Esophagus muscularis mucosa (tissue), 3 donors: Measurements from ENCODE around the gene VPS13D.

Experiments
- POLR2A ChIP-seq: fragments of 450-650 bp; IDR thresholded peaks from one replicate; pipeline ENCODE4 v1.6.1; 2017; ENCODE audit warnings: antibody characterized with exemption, moderate library complexity, mild to moderate bottlenecking, low read depth
- TF ChIP-seq, protein P1 (sequence below), 3 experiments: fragments of 200-600 bp in 2 of 3; fragments of 450-650 bp in 1 of 3; sonication (generic) in 2 of 3; IDR thresholded peaks; one replicate each; pipeline ENCODE4 v1.5.1; 2017 to 2019; ENCODE audit warnings: antibody characterized with exemption in 3 of 3, mild to moderate bottlenecking in 2 of 3, moderate library complexity in 1 of 3

DNA sequence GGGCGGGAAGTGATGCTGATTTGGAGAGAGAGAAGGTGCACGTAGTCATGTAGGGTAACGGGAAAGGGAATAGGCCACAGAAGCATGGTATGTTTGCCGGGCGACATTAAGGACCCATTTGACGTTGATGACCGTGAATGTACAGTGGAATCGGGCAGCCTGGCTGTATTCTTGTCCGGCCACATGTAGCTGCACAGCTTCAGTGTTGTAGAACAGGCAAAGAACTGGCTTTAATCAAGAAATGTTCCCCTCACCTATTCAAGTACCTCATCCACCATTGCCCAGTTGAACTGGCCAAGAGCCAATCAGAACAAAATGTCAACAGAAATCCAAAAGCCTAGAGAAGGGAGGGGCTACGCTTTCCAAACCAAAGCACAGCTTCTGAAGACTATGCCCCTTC is 283.4 kb downstream of the VPS13D start:
- TF ChIP-seq, protein P1, sequence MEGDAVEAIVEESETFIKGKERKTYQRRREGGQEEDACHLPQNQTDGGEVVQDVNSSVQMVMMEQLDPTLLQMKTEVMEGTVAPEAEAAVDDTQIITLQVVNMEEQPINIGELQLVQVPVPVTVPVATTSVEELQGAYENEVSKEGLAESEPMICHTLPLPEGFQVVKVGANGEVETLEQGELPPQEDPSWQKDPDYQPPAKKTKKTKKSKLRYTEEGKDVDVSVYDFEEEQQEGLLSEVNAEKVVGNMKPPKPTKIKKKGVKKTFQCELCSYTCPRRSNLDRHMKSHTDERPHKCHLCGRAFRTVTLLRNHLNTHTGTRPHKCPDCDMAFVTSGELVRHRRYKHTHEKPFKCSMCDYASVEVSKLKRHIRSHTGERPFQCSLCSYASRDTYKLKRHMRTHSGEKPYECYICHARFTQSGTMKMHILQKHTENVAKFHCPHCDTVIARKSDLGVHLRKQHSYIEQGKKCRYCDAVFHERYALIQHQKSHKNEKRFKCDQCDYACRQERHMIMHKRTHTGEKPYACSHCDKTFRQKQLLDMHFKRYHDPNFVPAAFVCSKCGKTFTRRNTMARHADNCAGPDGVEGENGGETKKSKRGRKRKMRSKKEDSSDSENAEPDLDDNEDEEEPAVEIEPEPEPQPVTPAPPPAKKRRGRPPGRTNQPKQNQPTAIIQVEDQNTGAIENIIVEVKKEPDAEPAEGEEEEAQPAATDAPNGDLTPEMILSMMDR (IDR thresholded peaks at IDR 0.05) = no peak
- TF ChIP-seq POLR2A = no peak
